HG03521 (cell line): ENCODE measurements around the gene TASOR2.

ENCODE experiments used
- ATAC-seq: cut with Tn5 transposase; IDR thresholded peaks from one replicate; pipeline ENCODE4 v1.9.1; 2021; ENCODE audit warnings: mild to moderate bottlenecking, moderate library complexity; ENCODE audit not compliant: unreplicated experiment

The TASOR2 gene

GRCh38 chr10:5656737-5657579 is 27.7 kb upstream of the TASOR2 start:
- ATAC-seq, result no peak

- ATAC-seq, result no peak
These were observed 25.6 kb upstream of the TASOR2 start for GRCh38 chr10:5658871-5659618.

GRCh38 chr10:5659702-5660528 is 24.7 kb upstream of the TASOR2 start:
- peak; percentile 59 for ATAC-seq

GRCh38 chr10:5661043-5661442 is 23.6 kb upstream of the TASOR2 start:
- no peak for ATAC-seq

- no peak for ATAC-seq
These were observed 21.7 kb upstream of the TASOR2 start for GRCh38 chr10:5662708-5663579.

- no peak for ATAC-seq
These were observed 20.8 kb upstream of the TASOR2 start for GRCh38 chr10:5663692-5664427.

- no peak for ATAC-seq
These were observed 19.1 kb upstream of the TASOR2 start for GRCh38 chr10:5665373-5666007.

- peak; percentile 60 for ATAC-seq
These were observed 18.4 kb upstream of the TASOR2 start, which contains the start of gene ASB13 for GRCh38 chr10:5666008-5666840. TSS of gene ASB13 (minus strand) at chr10:5666595. CDS start at chr10:5666551, 44 bp downstream.

- ATAC-seq, result no peak
These were observed 17.6 kb upstream of the TASOR2 start for GRCh38 chr10:5666841-5667630.

GRCh38 chr10:5668429-5668828 is 16.2 kb upstream of the TASOR2 start:
- ATAC-seq, result no peak

- ATAC-seq, result no peak
These were observed 15.0 kb upstream of the TASOR2 start for GRCh38 chr10:5669604-5670003.

- no peak for ATAC-seq
These were observed 13.8 kb upstream of the TASOR2 start for GRCh38 chr10:5670662-5671375.

- ATAC-seq, result no peak
These were observed 6.1 kb upstream of the TASOR2 start for GRCh38 chr10:5678397-5679036.

- no peak for ATAC-seq
These were observed 5.6 kb upstream of the TASOR2 start for GRCh38 chr10:5679037-5679435.

GRCh38 chr10:5679606-5680005 is 5.0 kb upstream of the TASOR2 start:
- no peak for ATAC-seq

GRCh38 chr10:5681930-5682329 is 2.7 kb upstream of the TASOR2 start:
- no peak for ATAC-seq
